K562 (cell line): ENCODE data around the gene ITGB3BP. TPM values are rescaled to one million over a fixed set of nuclear protein-coding genes. Genes with fewer than 3 reads are reported as not detected.

Experiments used
- ATAC-seq: fragments of 200-7000 bp; cut with Tn5 transposase; 3 replicates; pipeline ENCODE4 v1.9.1; 2020; ENCODE audit warnings: moderate library complexity
- BruUV-seq: library from RNA; stranded (reverse); fragments of 400-500 nt; replicated peaks from 2 replicates; lab custom pipeline; 2021; lab: Mats Ljungman, UMichigan
- CTCF ChIA-PET: fragments of 300-600 bp; formaldehyde crosslinking; extraction: SDS; loops from one replicate; lab custom pipeline; 2021; ENCODE audit warnings: low intra/inter-chr PET ratio; lab: Yijun Ruan, JAX
- POLR2A ChIA-PET: fragments of 300-600, 350-650 bp; sonication (Branson Sonifier 250); formaldehyde crosslinking; extraction: SDS; loops from one replicate; lab custom pipeline; 2021; ENCODE audit warnings: antibody characterized with exemption, inconsistent platforms; lab: Yijun Ruan, JAX
- DNase-seq, 4 experiments: peaks; one replicate each; pipeline versions ENCODE4 v3.0.0 to v3.0.0-alpha.2; 2011 to 2018; ENCODE audit warnings: low spot score in 3 of 4, mixed read lengths in 3 of 4; ENCODE audit errors: extremely low read depth in 1 of 4
- FAIRE-seq: peaks from 2 replicates; lab custom pipeline; 2011; peaks lifted over from hg19 to GRCh38; lab: Jason Lieb, UNC
- H2AFZ ChIP-seq: 2 replicates; pipeline ENCODE4 v1.6.0; 2011; ENCODE audit warnings: low read depth, low read length, control low read depth, inconsistent platforms
- H3K27ac ChIP-seq: fragments of 200-600 bp; 3 replicates; pipeline ENCODE4 v1.8.0; 2011; ENCODE audit warnings: low read depth, mild to moderate bottlenecking, control low read depth, inconsistent platforms, low read length, moderate library complexity, mixed read lengths; ENCODE audit errors: extremely low read depth
- H3K27me3 ChIP-seq, 2 experiments: fragments of 300-600 bp in 1 of 2; 2 replicates in 1 of 2; 3 replicates in 1 of 2; pipeline versions ENCODE4 v1.6.0 to v1.8.0; 2011; ENCODE audit warnings: inconsistent platforms in 2 of 2, low read length in 2 of 2, mild to moderate bottlenecking in 1 of 2, mixed read lengths in 1 of 2, moderate library complexity in 1 of 2; ENCODE audit not compliant: control insufficient read depth in 2 of 2, insufficient read depth in 2 of 2
- H3K36me3 ChIP-seq: fragments of 300-600 bp; 3 replicates; pipeline ENCODE4 v1.8.0; 2011; ENCODE audit warnings: mild to moderate bottlenecking, low read length, inconsistent platforms; ENCODE audit not compliant: control insufficient read depth, insufficient read depth
- H3K4me1 ChIP-seq, 2 experiments: fragments of 200-600 bp in 1 of 2; replicated peaks in 1 of 2; 2 replicates in 1 of 2; 3 replicates in 1 of 2; pipeline versions ENCODE4 v1.5.1 to v1.8.0; 2011; ENCODE audit warnings: inconsistent platforms in 2 of 2, low read length in 2 of 2, mild to moderate bottlenecking in 1 of 2, mixed read lengths in 1 of 2, moderate library complexity in 1 of 2; ENCODE audit not compliant: control insufficient read depth in 2 of 2, insufficient read depth in 2 of 2
- H3K4me2 ChIP-seq: 2 replicates; pipeline ENCODE4 v1.6.1; 2011; ENCODE audit warnings: low read length, control low read depth, inconsistent platforms, mixed read lengths; ENCODE audit not compliant: insufficient read depth
- H3K4me3 ChIP-seq: fragments of 200-600 bp; sonication (generic), shearing (Covaris generic); 2 replicates; pipeline ENCODE4 v1.5.1; 2016; ENCODE audit warnings: control low read depth, inconsistent platforms
- H3K79me2 ChIP-seq: fragments of 200-600 bp; 3 replicates; pipeline ENCODE4 v1.8.0; 2011; ENCODE audit warnings: low read length, inconsistent platforms; ENCODE audit not compliant: control insufficient read depth, insufficient read depth
- H3K9ac ChIP-seq, 2 experiments: 2 replicates each; pipeline versions ENCODE4 v1.6.0 to v1.6.1; 2011; ENCODE audit warnings: low read depth in 2 of 2, low read length in 2 of 2, control low read depth in 1 of 2, inconsistent platforms in 1 of 2, mild to moderate bottlenecking in 1 of 2, mixed read lengths in 1 of 2; ENCODE audit not compliant: insufficient read depth in 1 of 2
- H3K9me1 ChIP-seq: one replicate; pipeline ENCODE4 v1.6.0; 2011; ENCODE audit warnings: inconsistent platforms, mild to moderate bottlenecking, low read length, moderate library complexity; ENCODE audit not compliant: control insufficient read depth, insufficient read depth
- H3K9me3 ChIP-seq: replicated peaks from 2 replicates; pipeline ENCODE4 v1.5.1; 2011; ENCODE audit warnings: low read depth, low read length, inconsistent platforms; ENCODE audit not compliant: control insufficient read depth, insufficient read depth
- H4K20me1 ChIP-seq: replicated peaks from 2 replicates; pipeline ENCODE4 v1.6.1; 2011; ENCODE audit warnings: low read length, inconsistent platforms, mixed read lengths; ENCODE audit not compliant: control insufficient read depth, insufficient read depth
- ADNP ChIP-seq: fragments of 200-800 bp; sonication (Bioruptor generic); IDR thresholded peaks from 2 replicates; pipeline ENCODE4 v1.6.1; 2016; ENCODE audit warnings: missing genetic modification characterization, missing compliant biosample characterization
- CEBPB ChIP-seq: fragments of 450-650 bp; IDR thresholded peaks from 2 replicates; pipeline ENCODE4 v1.6.1; 2016; ENCODE audit warnings: missing genetic modification characterization, missing compliant biosample characterization
- KLF16 ChIP-seq: IDR thresholded peaks from 2 replicates; pipeline ENCODE4 v1.6.1; 2016; ENCODE audit warnings: antibody characterized with exemption
- MBD2 ChIP-seq: sonication (generic); IDR thresholded peaks from 2 replicates; pipeline ENCODE4 v1.6.1; 2016; ENCODE audit warnings: low read depth, borderline replicate concordance
- POLR3A ChIP-seq: IDR thresholded peaks from 2 replicates; pipeline ENCODE4 v1.6.1; 2011; ENCODE audit warnings: borderline replicate concordance, mild to moderate bottlenecking, moderate library complexity; ENCODE audit not compliant: insufficient read length, insufficient read depth; ENCODE audit errors: extremely low read depth
- PRPF4 ChIP-seq: fragments of 200-400 bp; formaldehyde crosslinking; IDR thresholded peaks from one replicate; pipeline ENCODE4 v1.6.1; 2017; ENCODE audit warnings: low read length, low read depth, mild to moderate bottlenecking; ENCODE audit not compliant: insufficient read depth, poor library complexity, severe bottlenecking
- RAD21 ChIP-seq, 2 experiments: fragments of 250-450 bp in 1 of 2; fragments of 450-650 bp in 1 of 2; sonication (Bioruptor Pico) in 1 of 2; formaldehyde crosslinking in 1 of 2; IDR thresholded peaks in 1 of 2; conservative IDR thresholded peaks in 1 of 2; 2 replicates each; pipeline versions ENCODE4 v1.4.0 to v1.8.0; 2020 to 2022; ENCODE audit warnings: mild to moderate bottlenecking in 2 of 2, moderate library complexity in 1 of 2
- SUPT5H ChIP-seq: fragments of 450-650 bp; IDR thresholded peaks from 2 replicates; pipeline ENCODE4 v1.6.1; 2016
- TAL1 ChIP-seq: fragments of 450-650 bp; IDR thresholded peaks from 2 replicates; pipeline ENCODE4 v1.6.1; 2016; ENCODE audit warnings: mild to moderate bottlenecking
- ZNF134 ChIP-seq: fragments of 250-450 bp; sonication (Bioruptor Pico); conservative IDR thresholded peaks from 2 replicates; pipeline ENCODE4 v1.4.0; 2020
- ZNF316 ChIP-seq: fragments of 450-650 bp; IDR thresholded peaks from 2 replicates; pipeline ENCODE4 v1.6.1; 2016
- ZNF717 ChIP-seq: fragments of 250-450 bp; sonication (Bioruptor Pico); IDR thresholded peaks from 2 replicates; pipeline ENCODE4 v1.5.0; 2021
- ZNF79 ChIP-seq: fragments of 250-450 bp; sonication (Bioruptor Pico); IDR thresholded peaks from 2 replicates; pipeline ENCODE4 v1.4.0; 2020; ENCODE audit warnings: low read depth, mild to moderate bottlenecking, moderate library complexity
- WGBS: fragments of 100-300 bp; shearing (Covaris generic); methylation state at CpG from one replicate; pipeline ENCODE4 v1.1.6; 2016; ENCODE audit warnings: low coverage, mixed read lengths; ENCODE audit not compliant: insufficient coverage; ENCODE audit errors: missing lambda C conversion rate; 5-methylcytosine and 5-hydroxymethylcytosine counted together
- in situ Hi-C: fragments of 300-500 bp; cut with MboI; formaldehyde crosslinking; loops from 4 replicates; pipeline ENCODE4 v1.15.0; 2018; ENCODE audit warnings: inconsistent platforms, mixed read lengths
- intact Hi-C: fragments of 100-400 bp; cut with micrococcal nuclease; formaldehyde crosslinking; loops from 2 replicates; pipeline ENCODE4 v1.14.2; 2022
- polyA plus RNA-seq, 8 experiments: library from polyadenylated mRNA; depleted of rRNA in 4 of 8; stranded (reverse) in 5 of 8; unstranded in 3 of 8; fragments of >200 nt; fragmentation: Nextera tagmentation in 2 of 8; fragmentation: Illumina TruSeq in 1 of 8; extraction: Ambion mirVana in 2 of 8; extraction: Trizol in 1 of 8; gene quantifications; 2 replicates each; pipeline versions ENCODE4 v1.2.1 to v1.2.3, GENCODE V29; 2011 to 2014; ENCODE audit warnings: inconsistent platforms in 1 of 8, missing spikeins in 1 of 8
- total RNA-seq, 7 experiments: library from RNA; depleted of rRNA in 6 of 7; stranded (reverse); fragments of >200 nt in 6 of 7; fragmentation: Illumina TruSeq in 2 of 7; extraction: Trizol in 2 of 7; gene quantifications; 2 replicates each; pipeline versions ENCODE4 v1.2.1 to v1.2.3, GENCODE V29; 2011 to 2021; ENCODE audit warnings: low replicate concordance in 1 of 7
- TF ChIP-seq, protein P1 (sequence below): sonication (generic); formaldehyde crosslinking; IDR thresholded peaks from 2 replicates; pipeline ENCODE4 v1.8.1; 2023; ENCODE audit warnings: missing genetic modification reagents, mild to moderate bottlenecking, borderline replicate concordance
- TF ChIP-seq, protein P2 (sequence below): sonication (generic); formaldehyde crosslinking; IDR thresholded peaks from 2 replicates; pipeline ENCODE4 v1.8.0; 2022; ENCODE audit warnings: mild to moderate bottlenecking, low read depth, missing genetic modification reagents
- TF ChIP-seq, protein P3 (sequence below): fragments of 450-650 bp; formaldehyde crosslinking; IDR thresholded peaks from 2 replicates; pipeline ENCODE4 v1.4.0; 2020; ENCODE audit warnings: mild to moderate bottlenecking, moderate library complexity

ITGB3BP gene
- total and polyA plus RNA-seq, 9 of the 15 experiments (the other 6 are each of a cell fraction or from before 2014, with no cell fraction given): 62.8 to 151 (median 110) TPM

DNA sequence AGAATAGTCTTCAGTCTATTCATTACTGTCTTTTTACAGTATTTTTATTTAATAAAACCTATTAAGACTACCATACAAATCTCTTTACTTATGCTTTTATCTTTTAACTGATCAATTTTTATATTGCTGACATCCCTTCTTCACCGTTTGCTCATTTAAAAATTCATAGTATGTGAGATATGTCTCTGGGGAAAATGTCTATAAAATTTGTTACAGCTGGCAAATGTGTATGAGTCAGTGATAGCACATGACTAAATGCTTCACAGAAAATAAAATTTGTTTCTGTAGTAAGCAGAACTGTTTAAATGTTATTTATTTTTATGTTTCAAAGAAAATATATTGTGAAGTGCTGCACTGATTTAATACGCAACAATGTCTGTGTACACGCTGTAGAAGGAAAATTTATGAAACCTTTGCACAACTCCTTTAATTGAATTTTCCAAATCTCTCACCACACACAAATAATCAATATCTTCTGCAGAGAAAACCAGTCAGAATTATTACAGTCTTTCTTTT lies 74.2 kb downstream of the ITGB3BP start:
- CTCF ChIA-PET: no interaction called here
- BruUV-seq: no TSS peak
- no peak for TF ChIP-seq POLR3A
- no peak for TF ChIP-seq SUPT5H
- TF ChIP-seq MBD2: no peak
- TF ChIP-seq ZNF134 (CRISPR knock-in tag): no peak
- TF ChIP-seq, protein P1, sequence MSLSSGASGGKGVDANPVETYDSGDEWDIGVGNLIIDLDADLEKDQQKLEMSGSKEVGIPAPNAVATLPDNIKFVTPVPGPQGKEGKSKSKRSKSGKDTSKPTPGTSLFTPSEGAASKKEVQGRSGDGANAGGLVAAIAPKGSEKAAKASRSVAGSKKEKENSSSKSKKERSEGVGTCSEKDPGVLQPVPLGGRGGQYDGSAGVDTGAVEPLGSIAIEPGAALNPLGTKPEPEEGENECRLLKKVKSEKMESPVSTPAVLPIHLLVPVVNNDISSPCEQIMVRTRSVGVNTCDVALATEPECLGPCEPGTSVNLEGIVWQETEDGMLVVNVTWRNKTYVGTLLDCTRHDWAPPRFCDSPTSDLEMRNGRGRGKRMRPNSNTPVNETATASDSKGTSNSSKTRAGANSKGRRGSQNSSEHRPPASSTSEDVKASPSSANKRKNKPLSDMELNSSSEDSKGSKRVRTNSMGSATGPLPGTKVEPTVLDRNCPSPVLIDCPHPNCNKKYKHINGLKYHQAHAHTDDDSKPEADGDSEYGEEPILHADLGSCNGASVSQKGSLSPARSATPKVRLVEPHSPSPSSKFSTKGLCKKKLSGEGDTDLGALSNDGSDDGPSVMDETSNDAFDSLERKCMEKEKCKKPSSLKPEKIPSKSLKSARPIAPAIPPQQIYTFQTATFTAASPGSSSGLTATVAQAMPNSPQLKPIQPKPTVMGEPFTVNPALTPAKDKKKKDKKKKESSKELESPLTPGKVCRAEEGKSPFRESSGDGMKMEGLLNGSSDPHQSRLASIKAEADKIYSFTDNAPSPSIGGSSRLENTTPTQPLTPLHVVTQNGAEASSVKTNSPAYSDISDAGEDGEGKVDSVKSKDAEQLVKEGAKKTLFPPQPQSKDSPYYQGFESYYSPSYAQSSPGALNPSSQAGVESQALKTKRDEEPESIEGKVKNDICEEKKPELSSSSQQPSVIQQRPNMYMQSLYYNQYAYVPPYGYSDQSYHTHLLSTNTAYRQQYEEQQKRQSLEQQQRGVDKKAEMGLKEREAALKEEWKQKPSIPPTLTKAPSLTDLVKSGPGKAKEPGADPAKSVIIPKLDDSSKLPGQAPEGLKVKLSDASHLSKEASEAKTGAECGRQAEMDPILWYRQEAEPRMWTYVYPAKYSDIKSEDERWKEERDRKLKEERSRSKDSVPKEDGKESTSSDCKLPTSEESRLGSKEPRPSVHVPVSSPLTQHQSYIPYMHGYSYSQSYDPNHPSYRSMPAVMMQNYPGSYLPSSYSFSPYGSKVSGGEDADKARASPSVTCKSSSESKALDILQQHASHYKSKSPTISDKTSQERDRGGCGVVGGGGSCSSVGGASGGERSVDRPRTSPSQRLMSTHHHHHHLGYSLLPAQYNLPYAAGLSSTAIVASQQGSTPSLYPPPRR (CRISPR knock-in tag): no peak
- no peak for TF ChIP-seq TAL1
- no peak for TF ChIP-seq CEBPB
- no peak for TF ChIP-seq PRPF4
- TF ChIP-seq, protein P2, sequence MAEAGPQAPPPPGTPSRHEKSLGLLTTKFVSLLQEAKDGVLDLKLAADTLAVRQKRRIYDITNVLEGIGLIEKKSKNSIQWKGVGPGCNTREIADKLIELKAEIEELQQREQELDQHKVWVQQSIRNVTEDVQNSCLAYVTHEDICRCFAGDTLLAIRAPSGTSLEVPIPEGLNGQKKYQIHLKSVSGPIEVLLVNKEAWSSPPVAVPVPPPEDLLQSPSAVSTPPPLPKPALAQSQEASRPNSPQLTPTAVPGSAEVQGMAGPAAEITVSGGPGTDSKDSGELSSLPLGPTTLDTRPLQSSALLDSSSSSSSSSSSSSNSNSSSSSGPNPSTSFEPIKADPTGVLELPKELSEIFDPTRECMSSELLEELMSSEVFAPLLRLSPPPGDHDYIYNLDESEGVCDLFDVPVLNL: no peak
- TF ChIP-seq, protein P3, sequence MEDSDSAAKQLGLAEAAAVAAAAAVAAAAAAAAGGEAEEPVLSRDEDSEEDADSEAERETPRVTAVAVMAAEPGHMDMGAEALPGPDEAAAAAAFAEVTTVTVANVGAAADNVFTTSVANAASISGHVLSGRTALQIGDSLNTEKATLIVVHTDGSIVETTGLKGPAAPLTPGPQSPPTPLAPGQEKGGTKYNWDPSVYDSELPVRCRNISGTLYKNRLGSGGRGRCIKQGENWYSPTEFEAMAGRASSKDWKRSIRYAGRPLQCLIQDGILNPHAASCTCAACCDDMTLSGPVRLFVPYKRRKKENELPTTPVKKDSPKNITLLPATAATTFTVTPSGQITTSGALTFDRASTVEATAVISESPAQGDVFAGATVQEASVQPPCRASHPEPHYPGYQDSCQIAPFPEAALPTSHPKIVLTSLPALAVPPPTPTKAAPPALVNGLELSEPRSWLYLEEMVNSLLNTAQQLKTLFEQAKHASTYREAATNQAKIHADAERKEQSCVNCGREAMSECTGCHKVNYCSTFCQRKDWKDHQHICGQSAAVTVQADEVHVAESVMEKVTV (CRISPR knock-in tag): no peak
- no peak for TF ChIP-seq KLF16
- TF ChIP-seq ZNF79 (CRISPR knock-in tag): no peak
- TF ChIP-seq RAD21 (CRISPR knock-in tag; conservative IDR thresholded peaks at IDR 0.05 in 1 of 2, IDR thresholded peaks at IDR 0.05 in 1 of 2): no peak
- TF ChIP-seq ADNP (tag): no peak
- TF ChIP-seq ZNF717 (CRISPR knock-in tag): no peak
- TF ChIP-seq ZNF316: no peak

More for the DNA sequence above, 74.2 kb downstream of the ITGB3BP start:
- no peak for FAIRE-seq
- DNase-seq: no peak
- H3K4me2 ChIP-seq: no peak overlapping the region
- no peaks in the 10 kb centered on the region for H3K9me1 ChIP-seq
- H3K4me3 ChIP-seq: no peak overlapping the region
- intact Hi-C loops: no loop called here
- H3K27me3 ChIP-seq: no peaks in the 10 kb centered on the region
- H3K79me2 ChIP-seq: no peaks in the 10 kb centered on the region
- no peaks in the 10 kb centered on the region for H4K20me1 ChIP-seq
- H3K27ac ChIP-seq: no peak overlapping the region
- peaks cover 20% of the 10 kb centered on the region; the same call in 2 of the 3 replicates for H3K36me3 ChIP-seq
- no peak for ATAC-seq
- in situ Hi-C loops: no loop called here
- H3K9me3 ChIP-seq: no peaks in the 10 kb centered on the region
- no peak overlapping the region for H3K9ac ChIP-seq
- WGBS: 83% methylated on average over 3 of the region's 3 CpGs
- POLR2A ChIA-PET: no interaction called here
- H2AFZ ChIP-seq: no peak overlapping the region
- no peaks in the 10 kb centered on the region for H3K4me1 ChIP-seq
